Parathyroid adenoma (tissue), 2 donors: ENCODE data around the gene VCL.
A peak's percentile ranks its signal among the peaks of the same experiment; 100 is the strongest.
"Not testable (repeated sequence)": the region's sequence is repeated elsewhere in the genome, so short reads cannot be mapped to it uniquely, and the experiment has no call there.

Experiments used
- H2AFZ ChIP-seq: fragments of 300-600 bp; sonication (generic); one replicate; pipeline ENCODE4 v1.7.0; 2017; ENCODE audit warnings: antibody characterized with exemption, mild to moderate bottlenecking
- H3K27ac ChIP-seq: fragments of 300-600 bp; sonication (generic); one replicate; pipeline ENCODE4 v1.7.0; 2017
- H3K27me3 ChIP-seq: fragments of 300-600 bp; sonication (generic); one replicate; pipeline ENCODE4 v1.7.0; 2017; ENCODE audit warnings: low read length; ENCODE audit not compliant: control insufficient read depth, insufficient read depth
- H3K36me3 ChIP-seq: fragments of 300-600 bp; sonication (generic); one replicate; pipeline ENCODE4 v1.7.0; 2017; ENCODE audit warnings: low read length; ENCODE audit not compliant: control insufficient read depth, insufficient read depth
- H3K4me1 ChIP-seq: fragments of 300-600 bp; sonication (generic); one replicate; pipeline ENCODE4 v1.7.0; 2017; ENCODE audit warnings: control low read depth
- H3K4me2 ChIP-seq: fragments of 300-600 bp; sonication (generic); one replicate; pipeline ENCODE4 v1.7.0; 2017; ENCODE audit warnings: low read length
- H3K4me3 ChIP-seq: fragments of 300-600 bp; sonication (generic); one replicate; pipeline ENCODE4 v1.7.0; 2017; ENCODE audit warnings: low read depth, low read length
- H3K79me2 ChIP-seq: fragments of 300-600 bp; sonication (generic); one replicate; pipeline ENCODE4 v1.7.0; 2017; ENCODE audit warnings: control low read depth
- H3K9ac ChIP-seq: fragments of 300-600 bp; sonication (generic); one replicate; pipeline ENCODE4 v1.7.0; 2017; ENCODE audit warnings: mild to moderate bottlenecking
- H3K9me3 ChIP-seq: fragments of 300-600 bp; sonication (generic); one replicate; pipeline ENCODE4 v1.7.0; 2017; ENCODE audit warnings: low read length; ENCODE audit not compliant: control insufficient read depth
- TF ChIP-seq, protein P1 (sequence below): fragments of 300-600 bp; sonication (generic); IDR thresholded peaks from one replicate; pipeline ENCODE4 v1.7.0; 2017; ENCODE audit warnings: antibody characterized with exemption, mild to moderate bottlenecking
- donor health status: primary hyperparathyroidism.

The VCL gene

DNA sequence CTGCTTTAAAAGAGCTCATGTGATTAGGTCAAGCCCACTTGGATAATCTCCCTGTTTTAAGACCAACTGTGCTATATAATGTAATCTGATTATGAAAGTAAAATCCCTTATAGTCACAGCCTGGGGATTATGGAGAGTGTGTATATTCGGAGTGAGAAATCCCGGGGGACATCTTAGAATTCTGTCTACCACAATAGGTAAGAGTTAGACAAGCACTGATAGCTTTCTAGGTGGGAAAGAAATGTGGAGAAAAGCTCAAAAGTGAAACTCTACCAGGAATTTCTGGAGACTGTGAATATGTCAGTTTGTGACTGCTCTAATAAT lies 2.9 kb upstream of the VCL start:
- Histone ChIP-seq H3K79me2 (peaks cover 13% of the 10 kb centered on the region), H2AFZ (peak overlapping the region; percentile 16), H3K9ac (no peak overlapping the region), H3K4me1 (peaks cover 6% of the 10 kb centered on the region), H3K27me3 (no peaks in the 10 kb centered on the region), H3K4me2 (no peak overlapping the region), H3K4me3 (no peak overlapping the region), H3K27ac (no peak overlapping the region), H3K9me3 (no peaks in the 10 kb centered on the region), H3K36me3 (no peaks in the 10 kb centered on the region)
- TF ChIP-seq, protein P1, sequence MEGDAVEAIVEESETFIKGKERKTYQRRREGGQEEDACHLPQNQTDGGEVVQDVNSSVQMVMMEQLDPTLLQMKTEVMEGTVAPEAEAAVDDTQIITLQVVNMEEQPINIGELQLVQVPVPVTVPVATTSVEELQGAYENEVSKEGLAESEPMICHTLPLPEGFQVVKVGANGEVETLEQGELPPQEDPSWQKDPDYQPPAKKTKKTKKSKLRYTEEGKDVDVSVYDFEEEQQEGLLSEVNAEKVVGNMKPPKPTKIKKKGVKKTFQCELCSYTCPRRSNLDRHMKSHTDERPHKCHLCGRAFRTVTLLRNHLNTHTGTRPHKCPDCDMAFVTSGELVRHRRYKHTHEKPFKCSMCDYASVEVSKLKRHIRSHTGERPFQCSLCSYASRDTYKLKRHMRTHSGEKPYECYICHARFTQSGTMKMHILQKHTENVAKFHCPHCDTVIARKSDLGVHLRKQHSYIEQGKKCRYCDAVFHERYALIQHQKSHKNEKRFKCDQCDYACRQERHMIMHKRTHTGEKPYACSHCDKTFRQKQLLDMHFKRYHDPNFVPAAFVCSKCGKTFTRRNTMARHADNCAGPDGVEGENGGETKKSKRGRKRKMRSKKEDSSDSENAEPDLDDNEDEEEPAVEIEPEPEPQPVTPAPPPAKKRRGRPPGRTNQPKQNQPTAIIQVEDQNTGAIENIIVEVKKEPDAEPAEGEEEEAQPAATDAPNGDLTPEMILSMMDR, result no peak

DNA sequence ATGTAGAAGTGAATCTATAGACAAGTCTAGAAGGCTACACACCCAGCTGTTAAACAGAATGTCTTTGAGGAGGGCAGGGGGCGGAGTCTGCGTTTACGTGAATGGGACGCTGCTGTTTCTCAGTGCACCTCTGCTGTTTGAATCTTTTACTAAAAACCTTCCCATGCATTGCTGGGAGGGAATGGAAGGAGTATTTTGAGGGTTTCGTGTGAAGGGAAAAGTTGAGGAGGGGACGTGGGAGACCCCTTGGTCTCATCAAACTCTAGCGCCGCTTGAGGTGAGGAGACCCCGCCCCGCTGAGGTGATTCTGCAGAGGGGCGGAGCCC lies 492 bp upstream of the VCL start:
- Histone ChIP-seq H3K4me1 (peaks cover 8% of the 10 kb centered on the region), H3K36me3 (no peaks in the 10 kb centered on the region), H3K27me3 (no peaks in the 10 kb centered on the region), H3K4me2 (peak overlapping the region; percentile 78), H3K9ac (no peak overlapping the region), H3K4me3 (peak overlapping the region; percentile 71), H2AFZ (peak overlapping the region; percentile 94), H3K9me3 (no peaks in the 10 kb centered on the region), H3K79me2 (peaks cover 25% of the 10 kb centered on the region), H3K27ac (peak overlapping the region; percentile 92)
- TF ChIP-seq, protein P1, result no peak

DNA sequence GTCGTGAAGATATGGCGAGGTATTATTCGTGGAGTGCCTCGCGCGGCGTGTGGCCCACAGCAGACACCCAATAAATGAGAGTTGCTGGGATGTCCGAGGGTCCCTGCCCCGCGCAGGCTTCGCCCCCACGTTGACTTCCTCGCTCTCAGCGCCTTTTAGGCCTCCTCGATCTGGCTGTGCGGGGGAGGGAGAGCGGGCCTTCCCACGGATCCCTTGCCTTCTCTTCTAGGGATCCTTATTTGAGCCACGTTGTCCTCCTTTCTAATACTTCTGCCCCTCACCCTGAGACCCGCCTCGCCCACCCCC lies 660 bp downstream of the VCL start:
- H3K27ac ChIP-seq, result peak overlapping the region; percentile 92
- H3K4me2 ChIP-seq, result peak overlapping the region; percentile 72
- H3K4me3 ChIP-seq, result peak overlapping the region; percentile 71
- peak overlapping the region; percentile 93 for H3K9ac ChIP-seq
- TF ChIP-seq, protein P1, result no peak
- H3K27me3 ChIP-seq, result no peaks in the 10 kb centered on the region
- H2AFZ ChIP-seq, result peak overlapping the region; percentile 74
- H3K79me2 ChIP-seq, result peaks cover 27% of the 10 kb centered on the region
- peaks cover 8% of the 10 kb centered on the region for H3K4me1 ChIP-seq
- no peaks in the 10 kb centered on the region for H3K36me3 ChIP-seq
- no peaks in the 10 kb centered on the region for H3K9me3 ChIP-seq

DNA sequence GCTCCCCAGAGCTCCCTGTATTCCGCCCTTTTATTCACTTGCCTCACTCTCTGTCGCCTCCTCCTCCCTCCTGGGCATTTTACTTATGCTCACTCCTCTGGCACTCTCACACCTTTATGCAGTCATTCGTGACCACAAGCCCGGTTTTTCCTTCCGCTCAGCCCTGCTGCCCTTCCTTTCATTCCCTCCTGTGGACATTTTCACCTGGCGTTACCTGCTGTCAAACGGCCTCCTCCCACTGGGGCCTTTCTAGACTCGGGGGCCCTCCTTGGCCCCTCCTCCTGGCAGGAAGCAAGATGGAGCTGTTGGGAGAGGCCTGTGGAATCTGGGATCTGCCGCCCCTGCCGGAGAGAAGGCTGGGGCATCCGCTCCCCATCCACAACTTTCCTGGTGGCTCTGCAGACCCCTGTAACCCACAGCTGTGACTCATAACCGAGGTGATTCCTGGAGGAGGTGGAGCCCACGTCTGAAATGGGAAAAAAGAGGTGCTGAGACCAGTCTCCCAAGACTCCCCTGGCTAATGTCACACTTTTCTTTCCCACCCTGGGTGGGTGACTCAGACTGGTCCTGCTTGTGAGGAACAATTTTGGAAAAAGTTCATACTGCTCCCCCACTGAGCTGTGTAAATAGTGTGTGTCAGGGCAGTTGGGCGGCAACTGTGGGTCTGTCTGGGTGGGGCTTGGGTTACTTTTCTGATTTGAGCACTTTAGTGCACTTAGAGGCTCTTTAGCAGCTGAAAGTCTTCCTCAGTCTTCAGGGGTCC lies 1.2 kb downstream of the VCL start:
- H3K79me2 ChIP-seq, result peaks cover 27% of the 10 kb centered on the region
- no peaks in the 10 kb centered on the region for H3K36me3 ChIP-seq
- H3K4me1 ChIP-seq, result peaks cover 8% of the 10 kb centered on the region
- H2AFZ ChIP-seq, result peak overlapping the region; percentile 74
- H3K4me3 ChIP-seq, result peak overlapping the region; percentile 71
- TF ChIP-seq, protein P1, result peak; percentile 66
- no peaks in the 10 kb centered on the region for H3K9me3 ChIP-seq
- H3K9ac ChIP-seq, result peak overlapping the region; percentile 93
- H3K27me3 ChIP-seq, result no peaks in the 10 kb centered on the region
- peak overlapping the region; percentile 92 for H3K27ac ChIP-seq
- H3K4me2 ChIP-seq, result peak overlapping the region; percentile 72

DNA sequence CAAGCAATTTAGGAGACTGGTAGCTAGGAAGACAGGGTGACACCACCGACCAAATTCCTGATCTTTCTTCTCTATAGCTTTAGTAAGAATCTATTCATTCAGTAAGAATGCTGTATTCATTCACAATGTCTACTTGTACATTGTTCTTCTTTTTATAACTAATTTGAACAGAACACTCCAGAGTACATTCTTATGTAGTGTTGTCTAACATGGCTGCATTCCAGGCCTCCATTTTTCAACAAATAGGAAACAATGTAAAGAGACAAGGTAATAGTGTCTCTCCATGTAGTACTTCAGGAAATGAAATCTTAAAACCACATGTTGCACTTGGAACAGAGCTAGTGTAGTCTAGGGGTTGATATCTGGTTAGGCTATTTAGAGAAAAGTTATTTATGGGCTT lies 1.8 kb downstream of the VCL start:
- TF ChIP-seq, protein P1, result no peak
- Histone ChIP-seq H3K27me3 (no peaks in the 10 kb centered on the region), H2AFZ (no peak overlapping the region), H3K4me1 (peaks cover 8% of the 10 kb centered on the region), H3K79me2 (peaks cover 27% of the 10 kb centered on the region), H3K9ac (no peak overlapping the region), H3K27ac (peak overlapping the region; percentile 92), H3K36me3 (no peaks in the 10 kb centered on the region), H3K9me3 (no peaks in the 10 kb centered on the region), H3K4me2 (peak overlapping the region; percentile 72), H3K4me3 (peak overlapping the region; percentile 71)

DNA sequence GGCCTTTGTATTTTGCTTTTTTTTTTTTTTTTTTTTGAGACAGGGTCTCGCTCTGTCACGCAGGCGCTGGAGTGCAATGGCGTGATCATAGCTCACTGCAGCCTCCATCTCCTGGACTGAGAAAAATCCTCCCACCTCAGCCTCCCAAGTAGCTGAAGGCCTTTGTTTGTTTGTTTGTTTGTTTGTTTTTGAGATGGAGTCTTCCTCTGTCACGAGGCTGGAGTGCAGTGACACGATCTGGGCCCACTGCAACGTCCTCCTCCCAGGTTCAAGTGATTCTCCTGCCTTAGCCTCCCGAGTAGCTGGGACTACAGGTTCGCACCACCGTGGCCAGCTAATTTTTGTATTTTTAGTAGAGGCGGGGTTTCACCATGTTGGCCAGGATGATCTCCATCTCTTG lies 2.3 kb downstream of the VCL start:
- not testable (repeated sequence) for H2AFZ ChIP-seq, H3K9me3 ChIP-seq, H3K4me1 ChIP-seq, H3K4me2 ChIP-seq, H3K36me3 ChIP-seq, H3K4me3 ChIP-seq, H3K9ac ChIP-seq, H3K27me3 ChIP-seq
- peak overlapping the region; percentile 92 for H3K27ac ChIP-seq
- H3K79me2 ChIP-seq, result peaks cover 27% of the 10 kb centered on the region
